DOHH2 (cell line): Measurements from ENCODE around the gene KANSL3.

Source experiments
- EZH2phosphoT487 ChIP-seq: fragments of 200-600 bp; sonication (generic); IDR thresholded peaks from 2 replicates; pipeline ENCODE4 v1.6.1; 2017; ENCODE audit warnings: borderline replicate concordance, mild to moderate bottlenecking, antibody characterized with exemption, low read length, moderate library complexity, mixed read lengths
- TF ChIP-seq, protein P1 (sequence below): fragments of 200-600 bp; sonication (generic); IDR thresholded peaks from one replicate; pipeline ENCODE4 v1.5.1; 2014; ENCODE audit warnings: antibody characterized with exemption, mild to moderate bottlenecking, low read depth, low read length; ENCODE audit not compliant: poor library complexity, severe bottlenecking

GRCh38 chr2:96668771-96669170 is 30.7 kb upstream of the KANSL3 start:
- TF ChIP-seq, protein P1, sequence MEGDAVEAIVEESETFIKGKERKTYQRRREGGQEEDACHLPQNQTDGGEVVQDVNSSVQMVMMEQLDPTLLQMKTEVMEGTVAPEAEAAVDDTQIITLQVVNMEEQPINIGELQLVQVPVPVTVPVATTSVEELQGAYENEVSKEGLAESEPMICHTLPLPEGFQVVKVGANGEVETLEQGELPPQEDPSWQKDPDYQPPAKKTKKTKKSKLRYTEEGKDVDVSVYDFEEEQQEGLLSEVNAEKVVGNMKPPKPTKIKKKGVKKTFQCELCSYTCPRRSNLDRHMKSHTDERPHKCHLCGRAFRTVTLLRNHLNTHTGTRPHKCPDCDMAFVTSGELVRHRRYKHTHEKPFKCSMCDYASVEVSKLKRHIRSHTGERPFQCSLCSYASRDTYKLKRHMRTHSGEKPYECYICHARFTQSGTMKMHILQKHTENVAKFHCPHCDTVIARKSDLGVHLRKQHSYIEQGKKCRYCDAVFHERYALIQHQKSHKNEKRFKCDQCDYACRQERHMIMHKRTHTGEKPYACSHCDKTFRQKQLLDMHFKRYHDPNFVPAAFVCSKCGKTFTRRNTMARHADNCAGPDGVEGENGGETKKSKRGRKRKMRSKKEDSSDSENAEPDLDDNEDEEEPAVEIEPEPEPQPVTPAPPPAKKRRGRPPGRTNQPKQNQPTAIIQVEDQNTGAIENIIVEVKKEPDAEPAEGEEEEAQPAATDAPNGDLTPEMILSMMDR: no peak
- no peak for TF ChIP-seq EZH2phosphoT487
